GM12873 (cell line): ENCODE data around the gene KCNQ1.

Experiments
- TF ChIP-seq, protein P1 (sequence below): IDR thresholded peaks from 2 replicates; pipeline ENCODE4 v1.5.1; 2012; ENCODE audit warnings: low read depth, mild to moderate bottlenecking, moderate library complexity, low read length, control low read depth; ENCODE audit not compliant: insufficient read depth; ENCODE audit errors: missing control alignments

Gene KCNQ1

GRCh38 chr11:2719831-2720590, 275.2 kb downstream of the KCNQ1 start:
- TF ChIP-seq, protein P1, sequence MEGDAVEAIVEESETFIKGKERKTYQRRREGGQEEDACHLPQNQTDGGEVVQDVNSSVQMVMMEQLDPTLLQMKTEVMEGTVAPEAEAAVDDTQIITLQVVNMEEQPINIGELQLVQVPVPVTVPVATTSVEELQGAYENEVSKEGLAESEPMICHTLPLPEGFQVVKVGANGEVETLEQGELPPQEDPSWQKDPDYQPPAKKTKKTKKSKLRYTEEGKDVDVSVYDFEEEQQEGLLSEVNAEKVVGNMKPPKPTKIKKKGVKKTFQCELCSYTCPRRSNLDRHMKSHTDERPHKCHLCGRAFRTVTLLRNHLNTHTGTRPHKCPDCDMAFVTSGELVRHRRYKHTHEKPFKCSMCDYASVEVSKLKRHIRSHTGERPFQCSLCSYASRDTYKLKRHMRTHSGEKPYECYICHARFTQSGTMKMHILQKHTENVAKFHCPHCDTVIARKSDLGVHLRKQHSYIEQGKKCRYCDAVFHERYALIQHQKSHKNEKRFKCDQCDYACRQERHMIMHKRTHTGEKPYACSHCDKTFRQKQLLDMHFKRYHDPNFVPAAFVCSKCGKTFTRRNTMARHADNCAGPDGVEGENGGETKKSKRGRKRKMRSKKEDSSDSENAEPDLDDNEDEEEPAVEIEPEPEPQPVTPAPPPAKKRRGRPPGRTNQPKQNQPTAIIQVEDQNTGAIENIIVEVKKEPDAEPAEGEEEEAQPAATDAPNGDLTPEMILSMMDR = no peak

DNA sequence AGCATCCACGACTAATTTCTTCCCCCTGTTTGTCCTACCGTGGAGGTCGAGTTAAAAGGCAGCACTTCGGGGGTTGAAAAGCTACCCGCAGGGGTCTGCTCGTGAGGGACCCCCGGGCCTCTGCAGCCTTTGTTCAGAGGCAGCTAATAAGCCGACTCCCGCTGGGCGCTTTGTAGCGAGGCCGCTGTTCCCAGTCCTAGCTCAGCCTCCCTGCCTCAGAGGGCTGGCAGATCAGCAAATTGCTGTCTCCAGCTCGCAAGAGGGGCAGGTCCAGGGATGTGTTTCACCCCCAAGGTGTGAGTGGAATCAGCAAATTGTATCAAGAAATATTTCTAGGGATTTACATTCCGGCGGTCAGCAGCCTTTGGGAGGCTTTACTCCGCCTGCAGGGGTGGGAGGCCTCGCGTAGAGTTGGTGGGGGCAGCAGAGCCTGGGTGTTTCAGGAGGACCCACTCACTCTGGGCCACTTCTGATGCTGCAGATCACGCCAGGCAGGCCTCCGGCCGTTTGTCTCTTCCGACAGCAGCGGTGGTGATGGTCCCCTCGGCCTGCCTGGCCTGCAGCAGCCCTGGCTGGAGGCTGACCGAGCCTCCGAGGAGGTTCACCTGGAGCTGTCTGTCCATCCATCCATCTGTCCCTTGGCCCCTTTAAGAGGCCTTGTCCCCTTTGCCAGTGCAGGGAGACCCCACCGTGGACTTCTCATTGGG, 276.6 kb downstream of the KCNQ1 start:
- TF ChIP-seq, protein P1 = no peak

GRCh38 chr11:2722955-2723354, 278.1 kb downstream of the KCNQ1 start:
- TF ChIP-seq, protein P1 = no peak

- TF ChIP-seq, protein P1 = no peak
Observed at GRCh38 chr11:2724104-2724503, 279.3 kb downstream of the KCNQ1 start.

DNA sequence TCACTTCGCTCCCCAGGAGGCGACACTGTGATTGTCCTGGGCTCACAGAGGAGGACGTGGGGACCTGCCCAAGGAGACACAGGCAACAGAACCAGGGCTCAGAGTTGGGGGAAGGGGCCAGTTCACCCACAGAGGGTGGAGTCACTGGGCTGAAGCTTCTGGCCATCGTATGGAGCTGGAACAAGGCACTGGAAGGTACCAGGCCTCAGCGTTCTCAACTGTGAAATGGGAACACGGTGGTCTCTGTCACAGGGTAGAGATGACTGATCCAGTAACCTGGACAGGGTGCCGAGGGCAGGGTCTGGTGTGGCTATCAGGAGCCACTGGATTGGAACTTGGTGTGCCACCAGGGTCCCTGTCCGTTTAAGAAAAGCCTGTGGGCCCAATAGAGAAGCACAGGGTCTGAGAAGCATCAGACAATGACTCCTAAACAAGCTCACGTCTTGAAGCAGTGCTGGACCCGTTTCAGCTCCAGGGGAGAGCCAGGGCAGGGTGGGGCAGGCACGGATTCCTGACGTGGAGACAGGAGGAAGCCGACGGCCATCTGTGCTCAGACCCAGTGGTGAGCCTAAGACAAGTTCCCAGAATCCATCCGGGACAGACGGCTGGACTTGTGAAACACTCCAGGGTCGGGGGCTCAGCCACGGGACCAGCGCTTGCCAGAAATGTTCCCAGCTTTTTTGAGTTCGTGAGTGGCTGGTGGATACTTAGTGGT, 280.0 kb downstream of the KCNQ1 start:
- TF ChIP-seq, protein P1 = no peak

GRCh38 chr11:2725368-2726300, 280.8 kb downstream of the KCNQ1 start:
- TF ChIP-seq, protein P1 = no peak
